Heart left ventricle (tissue), 16 donors: ENCODE data around the gene DHCR24. TPM values are rescaled to one million over a fixed set of nuclear protein-coding genes. Genes with fewer than 3 reads are reported as not detected.
"Not testable (repeated sequence)": the region's sequence is repeated elsewhere in the genome, so short reads cannot be mapped to it uniquely, and the experiment has no call there.

ENCODE experiments used
- ATAC-seq, 4 donors: fragments of 200-7000 bp; cut with Tn5 transposase; one replicate each; pipeline ENCODE4 v1.9.1; 2020 to 2022; ENCODE audit warnings: moderate library complexity in 4 of 4, mild to moderate bottlenecking in 3 of 4, moderate number of reproducible peaks in 1 of 4
- DNase-seq, 5 donors: peaks; one replicate each; pipeline ENCODE4 v3.0.0-alpha.2; 2020
- H3K27ac ChIP-seq, 12 donors: fragments of 200-600 bp; sonication (generic) in 4 of 12; one replicate each; pipeline versions ENCODE4 v1.5.0 to v1.8.0; 2016 to 2022; ENCODE audit warnings: mild to moderate bottlenecking in 2 of 12
- H3K27me3 ChIP-seq, 9 donors: fragments of 200-600 bp; sonication (generic) in 2 of 9; one replicate each; pipeline versions ENCODE4 v1.5.1 to v1.8.0; 2016 to 2022; ENCODE audit warnings: mild to moderate bottlenecking in 3 of 9
- H3K36me3 ChIP-seq, 9 donors: fragments of 200-600 bp; sonication (generic) in 2 of 9; one replicate each; pipeline versions ENCODE4 v1.5.0 to v1.8.0; 2018 to 2022; ENCODE audit warnings: mild to moderate bottlenecking in 2 of 9
- H3K4me1 ChIP-seq, 12 donors: fragments of 200-600 bp; sonication (generic) in 4 of 12; one replicate each; pipeline versions ENCODE4 v1.5.0 to v1.8.0; 2016 to 2022; ENCODE audit warnings: mild to moderate bottlenecking in 3 of 12
- H3K4me3 ChIP-seq, 12 donors: fragments of 200-600 bp; sonication (generic) in 4 of 12; one replicate each; pipeline versions ENCODE4 v1.5.0 to v1.8.0; 2017 to 2022; ENCODE audit warnings: mild to moderate bottlenecking in 9 of 12, moderate library complexity in 4 of 12
- H3K9me3 ChIP-seq, 12 donors: fragments of 200-600 bp; sonication (generic) in 4 of 12; one replicate each; pipeline versions ENCODE4 v1.5.0 to v1.8.0; 2016 to 2022; ENCODE audit warnings: mild to moderate bottlenecking in 1 of 12
- POLR2A ChIP-seq, 2 donors: fragments of 450-650 bp; IDR thresholded peaks; one replicate each; pipeline ENCODE4 v1.6.1; 2017; ENCODE audit warnings: antibody characterized with exemption in 2 of 2, mild to moderate bottlenecking in 2 of 2, moderate library complexity in 2 of 2
- WGBS, 4 donors: extraction: QIAGEN DNeasy Blood & Tissue Kit in 2 of 4; methylation state at CpG; one replicate each; pipeline versions ENCODE4 v1.1.5 to v1.1.7; 2013 to 2018; 5-methylcytosine and 5-hydroxymethylcytosine counted together
- intact Hi-C, 10 donors: fragments of 100-400 bp; cut with DNase I; formaldehyde crosslinking; loops; one replicate each; pipeline versions ENCODE4 v1.11.1 to v1.14.2; 2022
- polyA plus RNA-seq, 2 donors: library from polyadenylated mRNA; stranded (reverse); fragments of 200-250 nt; gene quantifications; one replicate each; pipeline ENCODE4 v1.2.3, GENCODE V29; 2013
- total RNA-seq, 9 donors: library from RNA; depleted of rRNA in 2 of 9; stranded (reverse); fragments of >200 nt in 2 of 9; fragmentation: NEBNext Ultra II Directional in 3 of 9; extraction: Animal tissue kit (Norgen Biotek cat#: 25700) in 3 of 9; gene quantifications; one replicate each; pipeline versions ENCODE4 v1.1.0 to v1.2.4, GENCODE V29; 2016 to 2023
- TF ChIP-seq, protein P1 (sequence below), 12 donors: fragments of 200-600 bp; sonication (generic) in 4 of 12; IDR thresholded peaks; one replicate each; pipeline versions ENCODE4 v1.5.0 to v1.8.0; 2018 to 2022; ENCODE audit warnings: antibody characterized with exemption in 12 of 12, mild to moderate bottlenecking in 5 of 12
- donor health status: ischemic (EF 13 %, LVEDD 7.1; RV severe dilation, severe dysfunction).
- donor health status: healthy with polysubstance abuse.
- donor health status: DM: no; HTN: yes; CAD: no.
- donor health status: DM: no; HTN: no; CAD: no.
- donor health status: ischemic (EF 25% LVEDD 6.9; RV normal size, moderate dysfunction).
- donor health status: ischemic (EF 25% LVEDD 5.7; RV mildly dilated, moderate dysfunction).
- donor health status: healthy.
- donor health status: DM: yes; HTN: yes; CAD: no.
- donor health status: ischemic (EF 35%, LVEDD 5.7; RV mildly dilated, moderate dysfunction).
- donor health status: nonischemic (EF 11% LVEDD 7.7; RV severe dilation, severe dysfunction).
- donor health status: DM: yes; HTN: yes; CAD: no.
- donor health status: PGD.
- donor health status: ischemic (EF 29% LVEDD 5.4; RV normal size, mild dysfunction).
- donor health status: nonischemic (EF 23%, LVEDD 6.1; RV moderate dilation, normal function).

The DHCR24 gene
- total and polyA plus RNA-seq, 11 donors, result 5.3 to 109 (median 25.4) TPM

DNA sequence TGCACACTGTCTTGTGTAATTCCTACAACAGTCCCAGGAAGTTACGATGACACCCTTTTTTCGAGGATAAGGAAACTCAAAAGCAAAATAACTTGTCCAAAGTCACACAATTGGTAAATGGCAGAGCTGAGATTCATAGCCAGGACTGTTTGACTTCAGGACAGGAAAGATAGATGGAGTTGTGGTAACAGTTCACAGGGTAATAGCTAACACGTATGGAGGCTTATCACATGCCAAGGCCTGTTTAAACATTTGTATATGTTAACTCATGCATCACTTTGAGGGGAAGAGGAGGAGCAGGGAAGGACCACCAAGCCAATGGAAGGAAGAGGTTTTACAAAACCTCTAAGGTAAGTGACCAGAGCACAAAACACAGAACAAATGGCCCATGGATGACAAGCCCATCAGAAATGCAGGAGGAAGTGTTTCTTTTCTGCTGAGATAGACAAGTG, 2.8 kb downstream of the DHCR24 start:
- H3K27ac ChIP-seq, result no peak overlapping the region
- DNase-seq (no peak), ATAC-seq (no peak)
- TF ChIP-seq POLR2A (IDR thresholded peaks at IDR 0.05), result no peak
- TF ChIP-seq, protein P1, sequence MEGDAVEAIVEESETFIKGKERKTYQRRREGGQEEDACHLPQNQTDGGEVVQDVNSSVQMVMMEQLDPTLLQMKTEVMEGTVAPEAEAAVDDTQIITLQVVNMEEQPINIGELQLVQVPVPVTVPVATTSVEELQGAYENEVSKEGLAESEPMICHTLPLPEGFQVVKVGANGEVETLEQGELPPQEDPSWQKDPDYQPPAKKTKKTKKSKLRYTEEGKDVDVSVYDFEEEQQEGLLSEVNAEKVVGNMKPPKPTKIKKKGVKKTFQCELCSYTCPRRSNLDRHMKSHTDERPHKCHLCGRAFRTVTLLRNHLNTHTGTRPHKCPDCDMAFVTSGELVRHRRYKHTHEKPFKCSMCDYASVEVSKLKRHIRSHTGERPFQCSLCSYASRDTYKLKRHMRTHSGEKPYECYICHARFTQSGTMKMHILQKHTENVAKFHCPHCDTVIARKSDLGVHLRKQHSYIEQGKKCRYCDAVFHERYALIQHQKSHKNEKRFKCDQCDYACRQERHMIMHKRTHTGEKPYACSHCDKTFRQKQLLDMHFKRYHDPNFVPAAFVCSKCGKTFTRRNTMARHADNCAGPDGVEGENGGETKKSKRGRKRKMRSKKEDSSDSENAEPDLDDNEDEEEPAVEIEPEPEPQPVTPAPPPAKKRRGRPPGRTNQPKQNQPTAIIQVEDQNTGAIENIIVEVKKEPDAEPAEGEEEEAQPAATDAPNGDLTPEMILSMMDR (IDR thresholded peaks at IDR 0.05), result no peak
- H3K4me3 ChIP-seq, result no peak overlapping the region
- H3K27me3 ChIP-seq, result no peaks in the 10 kb centered on the region
- H3K4me1 ChIP-seq, result peaks cover 0 to 33% (median 9%) of the 10 kb centered on the region in 12 donors
- intact Hi-C loops, result no loop called here
- no peaks in the 10 kb centered on the region for H3K9me3 ChIP-seq
- 47 to 52% (median 51%) methylated on average over 3 of the region's 3 CpGs for WGBS, 4 donors
- H3K36me3 ChIP-seq, result peaks cover 0 to 7% (median 0%) of the 10 kb centered on the region in 9 donors

DNA sequence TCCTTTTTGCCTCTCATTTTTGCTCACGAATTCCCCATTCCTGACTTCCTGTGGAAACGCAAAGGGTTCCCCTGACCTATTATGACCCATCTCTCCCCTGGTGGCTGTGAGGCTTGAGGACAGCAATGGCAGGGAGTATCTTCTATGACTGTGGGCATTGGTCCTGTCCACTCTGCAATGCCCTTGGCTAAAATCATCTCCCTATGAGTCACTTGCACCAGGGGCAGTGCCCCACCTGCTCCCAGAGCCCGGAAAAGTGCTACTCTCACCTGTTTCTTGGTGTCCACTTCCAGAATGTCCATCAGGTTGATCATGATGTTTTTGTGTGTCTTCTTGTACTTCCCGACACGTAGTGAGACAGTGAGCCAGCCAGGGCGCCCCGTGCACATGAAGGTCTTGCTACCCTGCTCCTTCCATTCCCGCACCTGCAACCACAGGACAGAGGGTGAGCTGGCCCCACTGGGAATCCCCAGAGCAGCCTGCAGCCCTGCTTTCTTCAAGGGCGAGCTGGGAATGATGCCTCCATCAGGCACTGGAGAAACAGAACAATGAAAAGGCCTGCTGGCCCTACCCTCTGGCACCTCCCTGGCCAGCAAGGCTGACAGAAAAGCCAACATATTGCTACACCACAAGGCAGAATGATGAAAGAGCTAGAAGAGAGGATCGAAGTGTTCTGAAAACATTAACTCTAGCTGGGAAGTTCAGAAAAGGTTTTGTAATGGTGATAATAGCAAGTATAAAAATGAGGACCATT, 3.5 kb downstream of the DHCR24 start:
- intact Hi-C loops, result no loop called here
- WGBS, 4 donors, result 91 to 93% (median 93%) methylated on average over 10 of the region's 10 CpGs
- Histone ChIP-seq H3K27ac (no peak overlapping the region), H3K4me3 (no peak overlapping the region), H3K4me1 (peaks cover 0 to 33% (median 9%) of the 10 kb centered on the region in 12 donors), H3K9me3 (no peaks in the 10 kb centered on the region), H3K36me3 (peaks cover 0 to 12% (median 0%) of the 10 kb centered on the region in 9 donors), H3K27me3 (no peaks in the 10 kb centered on the region)
- ATAC-seq (no peak), DNase-seq (no peak)
- TF ChIP-seq POLR2A (IDR thresholded peaks at IDR 0.05), result no peak
- TF ChIP-seq, protein P1 (IDR thresholded peaks at IDR 0.05), result no peak

DNA sequence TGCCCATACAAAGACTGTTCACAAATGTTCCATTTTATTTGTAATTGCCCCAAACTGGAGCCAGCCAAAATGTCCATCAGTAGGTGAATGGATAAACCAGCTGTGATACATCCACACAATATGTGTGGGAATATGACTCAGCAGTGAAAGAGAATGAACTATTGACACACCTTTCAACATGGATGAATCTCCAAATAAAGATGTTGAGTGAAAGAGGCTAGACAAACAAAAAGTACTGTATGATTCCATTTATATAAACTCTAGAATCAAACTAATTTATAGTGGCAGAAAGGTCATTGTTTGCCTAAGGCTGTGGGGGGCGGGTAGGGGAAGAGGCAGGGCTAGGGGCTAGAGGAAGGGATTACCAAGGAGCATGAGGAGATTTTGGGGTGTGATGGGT, 4.5 kb downstream of the DHCR24 start:
- H3K9me3 ChIP-seq, result no peaks in the 10 kb centered on the region
- no peak for ATAC-seq
- H3K27ac ChIP-seq, result no peak overlapping the region
- no peaks in the 10 kb centered on the region for H3K27me3 ChIP-seq
- TF ChIP-seq, protein P1 (IDR thresholded peaks at IDR 0.05), result no peak
- TF ChIP-seq POLR2A (IDR thresholded peaks at IDR 0.05), result no peak
- no peak overlapping the region for H3K4me3 ChIP-seq
- H3K4me1 ChIP-seq, result peaks cover 0 to 29% (median 6%) of the 10 kb centered on the region in 12 donors
- 94 to 100% (median 98%) methylated on average over 1 of the region's 1 CpG for whole genome bisulfite sequencing, 4 donors
- intact Hi-C loops, result no loop called here
- H3K36me3 ChIP-seq, result peaks cover 0 to 12% (median 0%) of the 10 kb centered on the region in 9 donors
- no peak for DNase-seq

DNA sequence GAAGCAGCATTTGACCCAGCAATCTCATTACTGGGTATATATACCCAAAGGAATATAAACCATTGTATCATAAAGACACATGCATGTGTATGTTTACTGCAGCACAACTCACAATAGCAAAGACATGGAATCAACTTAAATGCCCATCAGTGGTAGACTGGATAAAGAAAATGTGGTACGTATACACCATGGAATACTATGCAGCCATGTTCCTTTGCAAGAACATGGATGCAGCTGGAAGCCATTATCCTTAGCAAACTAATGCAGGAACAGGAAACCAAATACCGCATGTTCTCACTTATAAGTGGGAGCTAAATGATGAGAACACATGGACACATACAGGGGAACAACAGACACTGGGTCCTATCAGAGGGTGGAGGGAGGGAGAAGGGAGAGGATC, 5.4 kb downstream of the DHCR24 start:
- DNase-seq, H3K27ac ChIP-seq, H3K4me3 ChIP-seq, ATAC-seq, intact Hi-C loops, H3K9me3 ChIP-seq, H3K27me3 ChIP-seq: not testable (repeated sequence)
- peaks cover 0 to 12% (median 0%) of the 10 kb centered on the region in 9 donors for H3K36me3 ChIP-seq
- WGBS, 4 donors, result 89 to 96% (median 93%) methylated on average over 2 of the region's 2 CpGs
- H3K4me1 ChIP-seq, result peaks cover 0 to 25% (median 5%) of the 10 kb centered on the region in 12 donors
